ENCODE measurements around the gene PLCL2. TPM values are rescaled to one million over a fixed set of nuclear protein-coding genes. Genes with fewer than 3 reads are reported as not detected.

The PLCL2 gene
- total RNA-seq, 1 donor from 2014 or later = 12.2 TPM

DNA sequence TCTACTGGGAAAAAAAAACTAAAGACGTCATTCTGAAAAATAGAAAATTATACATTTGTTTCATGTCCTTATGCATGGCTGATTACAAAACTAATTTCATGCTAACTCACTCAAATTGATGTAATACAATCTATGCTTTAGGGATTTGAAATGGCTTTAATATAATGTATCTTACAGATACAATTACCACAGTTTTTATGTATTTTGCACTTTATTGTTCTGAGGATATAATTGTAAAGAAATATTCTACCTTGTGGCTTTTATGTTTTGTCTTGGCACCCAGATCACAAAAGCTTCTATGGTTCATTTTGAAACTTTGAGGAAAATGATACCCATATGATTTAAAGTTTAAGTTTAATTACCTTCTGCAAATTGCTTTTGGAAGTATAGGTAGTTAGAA, 122.5 kb downstream of the PLCL2 start:
- DNase-seq (ENCODE audit: low spot score) = no peak

DNA sequence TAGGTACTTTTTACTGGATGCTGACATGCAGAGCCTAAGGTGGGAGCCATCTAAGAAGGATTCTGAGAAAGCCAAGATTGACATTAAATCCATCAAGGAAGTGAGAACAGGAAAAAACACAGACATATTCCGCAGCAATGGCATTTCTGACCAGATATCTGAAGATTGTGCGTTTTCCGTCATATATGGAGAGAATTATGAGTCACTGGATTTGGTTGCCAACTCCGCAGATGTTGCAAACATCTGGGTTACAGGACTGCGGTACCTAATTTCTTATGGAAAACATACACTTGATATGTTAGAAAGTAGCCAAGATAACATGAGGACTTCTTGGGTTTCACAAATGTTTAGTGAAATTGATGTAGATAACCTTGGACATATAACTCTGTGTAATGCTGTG, 125.1 kb downstream of the PLCL2 start:
- no peak for DNase-seq (ENCODE audit: low spot score)

DNA sequence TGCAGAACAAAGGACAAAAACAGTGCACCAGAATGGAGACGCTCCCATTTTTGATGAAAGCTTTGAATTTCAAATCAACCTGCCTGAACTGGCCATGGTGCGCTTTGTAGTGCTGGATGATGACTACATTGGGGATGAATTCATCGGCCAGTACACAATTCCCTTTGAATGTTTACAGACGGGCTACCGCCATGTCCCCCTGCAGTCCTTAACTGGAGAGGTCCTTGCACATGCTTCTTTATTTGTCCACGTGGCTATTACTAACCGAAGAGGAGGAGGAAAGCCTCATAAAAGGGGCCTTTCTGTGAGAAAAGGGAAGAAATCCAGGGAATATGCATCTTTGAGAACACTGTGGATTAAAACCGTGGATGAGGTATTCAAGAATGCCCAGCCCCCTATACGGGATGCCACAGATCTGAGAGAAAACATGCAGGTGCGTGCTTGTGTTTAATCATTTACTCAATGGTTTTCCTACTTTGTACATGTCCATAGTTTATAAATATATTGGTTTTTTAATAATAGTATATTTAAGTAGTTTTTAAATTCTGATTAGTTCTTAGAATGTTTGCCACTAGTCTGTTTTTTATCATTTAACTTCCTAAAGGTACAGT, 127.1 kb downstream of the PLCL2 start:
- no peak for DNase-seq (ENCODE audit: low spot score)

DNA sequence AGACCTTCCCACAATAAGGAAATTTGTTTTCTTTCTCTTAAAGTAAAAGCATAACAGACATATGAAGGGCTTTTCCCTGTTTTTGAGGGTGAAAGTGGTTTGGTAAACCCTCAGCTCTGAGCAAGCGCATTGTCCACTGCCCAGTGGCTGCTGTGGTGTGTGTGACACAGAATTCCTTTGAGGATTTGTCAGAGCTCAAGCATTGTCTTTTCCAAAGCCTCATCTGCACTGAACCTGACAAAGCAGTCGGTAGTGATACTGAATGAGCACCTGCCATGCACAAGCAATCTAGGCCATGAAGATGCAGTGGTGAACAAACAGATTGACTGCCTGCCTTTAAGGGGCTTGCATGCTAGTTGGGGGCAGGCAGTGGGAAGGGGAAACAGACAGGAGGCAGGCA, 128.3 kb downstream of the PLCL2 start:
- no peak for DNase-seq (ENCODE audit: low spot score)

DNA sequence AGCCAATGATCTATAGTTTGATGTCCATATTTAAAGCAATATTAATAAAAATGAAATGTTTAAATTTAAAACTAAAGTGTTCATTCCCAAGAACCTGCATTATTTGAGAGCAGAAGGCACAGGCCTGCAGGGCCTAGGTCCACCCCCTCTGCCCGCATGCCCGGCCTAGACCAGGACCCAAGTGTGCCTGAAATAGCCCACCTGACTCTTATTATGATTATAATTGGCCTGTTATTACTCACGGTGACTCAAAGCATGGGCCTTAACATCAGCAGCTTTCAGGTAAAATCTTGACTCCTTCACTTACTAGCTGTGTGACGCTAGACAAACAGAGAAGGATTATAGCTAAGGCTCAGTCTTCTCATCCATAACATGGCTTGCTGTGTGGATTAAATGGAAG, 128.8 kb downstream of the PLCL2 start:
- no peak for DNase-seq (ENCODE audit: low spot score)

DNA sequence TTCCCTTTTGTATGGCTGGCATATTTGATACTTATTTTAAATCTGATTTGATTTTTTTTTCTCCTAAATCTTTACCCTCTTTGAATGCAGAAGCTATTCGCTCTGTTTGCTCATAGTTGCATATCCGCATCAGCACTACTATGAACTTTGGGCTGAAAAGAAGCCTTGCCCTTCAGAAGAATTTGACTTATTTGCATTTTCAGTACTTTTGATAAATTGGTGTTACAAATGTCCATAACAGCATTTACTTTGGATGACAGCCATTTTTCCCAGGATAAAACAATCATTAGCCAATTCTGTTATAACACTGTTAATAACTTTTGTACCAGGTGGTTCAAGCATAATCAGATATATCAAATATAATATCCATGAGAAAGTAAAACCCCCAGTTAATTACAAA, 129.5 kb downstream of the PLCL2 start:
- DNase-seq (ENCODE audit: low spot score) = no peak

DNA sequence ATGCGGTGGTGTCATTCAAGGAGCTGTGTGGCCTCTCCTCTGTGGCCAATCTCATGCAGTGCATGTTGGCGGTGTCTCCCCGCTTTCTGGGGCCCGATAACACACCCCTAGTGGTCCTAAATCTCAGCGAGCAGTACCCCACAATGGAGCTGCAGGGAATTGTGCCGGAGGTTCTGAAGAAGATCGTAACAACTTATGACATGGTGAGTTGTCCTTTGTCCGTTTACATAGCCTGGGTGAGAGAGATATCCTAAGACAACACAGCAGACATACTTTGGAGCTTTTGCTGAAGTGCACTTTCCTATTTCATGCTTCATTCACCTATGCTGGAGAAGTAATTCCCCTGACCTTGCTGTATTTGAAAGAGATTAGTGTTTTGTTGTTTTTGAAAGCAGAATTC, 130.0 kb downstream of the PLCL2 start:
- DNase-seq (ENCODE audit: low spot score) = no peak

DNA sequence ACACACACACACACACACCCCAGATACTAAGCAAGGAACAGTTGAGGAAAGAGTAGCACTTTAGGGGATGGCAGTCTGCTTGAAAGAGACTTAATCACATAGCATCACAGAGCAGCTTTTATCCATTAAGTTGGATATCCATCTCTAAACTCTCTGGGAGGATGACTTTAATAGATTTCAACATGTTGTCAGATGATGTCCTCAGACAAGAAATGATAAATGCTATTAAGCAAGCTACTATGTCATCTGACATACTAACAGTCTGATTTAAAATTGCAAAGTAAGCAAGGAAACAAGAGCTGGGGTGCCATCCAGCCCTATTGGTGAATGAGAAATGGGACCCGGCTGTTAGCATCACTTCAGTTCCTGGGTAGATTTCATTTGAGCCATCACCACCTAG, 136.9 kb downstream of the PLCL2 start:
- no peak for DNase-seq (ENCODE audit: low spot score)

DNA sequence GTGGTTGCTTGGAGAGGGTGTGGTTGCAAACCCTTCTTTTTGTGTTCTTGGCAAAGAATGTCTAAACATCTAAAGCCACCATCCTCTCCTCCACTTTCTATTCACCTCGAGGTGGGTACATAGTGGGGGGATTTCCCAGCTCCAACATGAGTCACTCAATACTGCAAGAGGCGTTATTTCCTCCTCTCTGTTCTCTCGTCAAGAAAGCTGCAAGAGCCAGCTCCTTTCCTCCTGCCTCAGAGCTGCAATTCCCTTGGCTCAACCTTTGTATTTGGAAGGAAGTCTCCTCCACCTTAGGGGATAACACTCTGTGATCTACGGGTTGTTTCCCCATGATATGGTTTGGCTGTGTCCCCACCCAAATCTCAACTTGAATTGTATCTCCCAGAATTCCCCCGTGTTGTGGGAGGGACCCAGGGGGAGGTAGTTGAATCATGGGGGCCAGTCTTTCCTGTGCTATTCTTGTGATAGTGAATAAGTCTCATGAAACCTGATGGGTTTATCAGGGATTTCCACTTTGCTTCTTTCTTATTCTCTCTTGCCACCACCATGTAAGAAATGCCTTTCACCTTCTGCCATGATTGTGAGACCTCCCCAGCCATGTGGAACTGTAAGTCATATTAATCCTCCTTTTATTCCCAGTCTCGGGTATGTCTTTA, 138.4 kb downstream of the PLCL2 start:
- DNase-seq (ENCODE audit: low spot score) = no peak

DNA sequence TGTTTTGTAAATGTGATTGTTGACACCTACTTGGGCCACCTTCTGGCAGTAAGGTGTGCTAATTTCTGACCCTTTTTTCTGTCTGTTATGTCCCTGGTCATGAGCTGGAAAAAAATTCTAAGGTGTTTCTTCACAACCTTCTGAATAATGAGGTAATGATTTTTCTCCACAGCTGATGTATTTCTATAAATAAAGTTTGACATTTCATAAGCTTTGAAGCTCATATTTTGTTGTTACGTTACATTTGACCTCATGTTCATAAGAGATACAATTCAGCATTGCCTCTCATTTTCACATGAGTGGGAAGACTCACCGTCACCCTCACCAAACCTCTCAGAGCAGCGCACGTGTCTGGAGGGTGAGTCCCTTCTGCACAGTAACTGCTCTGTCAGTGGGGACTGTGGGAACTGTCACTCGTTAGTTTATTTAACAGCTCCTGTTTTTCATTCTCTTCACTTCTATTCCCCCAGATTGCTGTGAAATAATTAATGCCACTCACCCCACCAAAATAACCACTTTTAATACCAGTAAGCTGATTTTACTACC, 140.9 kb downstream of the PLCL2 start:
- DNase-seq (ENCODE audit: low spot score) = no peak

DNA sequence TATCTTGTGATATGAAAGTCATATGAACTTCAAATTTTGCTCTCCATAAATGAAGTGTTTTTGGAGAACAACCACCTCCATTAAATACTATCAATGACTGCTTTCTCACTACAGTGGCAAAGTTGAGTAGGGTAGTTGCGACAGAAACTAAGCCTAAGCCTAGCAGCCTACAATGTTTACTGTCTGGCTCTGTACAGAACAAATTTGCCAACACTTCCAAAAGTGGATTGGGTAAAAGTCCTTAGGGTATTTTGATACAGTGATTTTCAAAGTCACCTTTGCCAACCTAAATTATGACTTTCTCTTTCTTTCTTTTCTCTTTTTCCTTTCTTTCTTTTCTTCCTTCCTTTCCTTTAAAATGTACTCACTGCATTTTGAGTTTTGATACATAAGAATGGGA, 142.6 kb downstream of the PLCL2 start:
- DNase-seq (ENCODE audit: low spot score) = no peak

DNA sequence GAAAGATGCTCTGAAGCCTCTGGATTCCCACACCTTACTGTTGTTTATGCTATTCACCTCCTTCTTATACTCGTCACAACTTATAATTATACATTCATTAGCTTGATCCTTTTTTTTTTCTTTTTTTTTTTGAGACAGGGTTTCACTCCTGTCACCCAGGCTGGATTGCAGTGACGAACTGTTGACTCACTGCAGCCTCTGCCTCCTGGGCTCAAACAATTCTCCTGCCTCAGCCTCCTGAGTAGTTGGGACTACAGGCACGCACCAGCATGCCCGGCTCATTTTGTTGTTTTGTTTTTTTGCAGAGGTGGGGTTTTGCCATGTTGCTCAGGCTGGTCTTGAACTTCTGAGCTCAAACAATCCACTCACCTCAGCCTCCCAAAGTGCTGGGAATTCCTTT, 143.6 kb downstream of the PLCL2 start:
- no peak for DNase-seq (ENCODE audit: low spot score)

DNA sequence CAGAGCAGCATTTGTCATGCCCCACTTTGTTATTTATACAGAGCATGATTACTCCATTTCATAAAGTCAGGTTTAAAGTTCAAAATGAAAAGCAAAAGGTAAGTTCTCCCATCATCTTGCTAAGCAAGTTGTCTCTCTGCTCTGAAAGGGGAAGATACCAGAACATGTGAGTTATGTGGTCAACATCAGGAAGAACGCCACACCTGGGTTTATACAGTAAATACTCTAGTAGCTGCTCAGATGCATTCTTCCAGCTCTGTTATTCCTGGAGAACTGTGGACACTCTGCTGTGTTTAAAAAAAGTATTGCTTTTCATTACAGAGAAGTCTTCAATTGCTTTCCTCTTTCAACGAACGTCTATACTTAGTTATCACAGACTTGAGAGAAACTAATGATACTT, 145.7 kb downstream of the PLCL2 start:
- DNase-seq (ENCODE audit: low spot score) = no peak

DNA sequence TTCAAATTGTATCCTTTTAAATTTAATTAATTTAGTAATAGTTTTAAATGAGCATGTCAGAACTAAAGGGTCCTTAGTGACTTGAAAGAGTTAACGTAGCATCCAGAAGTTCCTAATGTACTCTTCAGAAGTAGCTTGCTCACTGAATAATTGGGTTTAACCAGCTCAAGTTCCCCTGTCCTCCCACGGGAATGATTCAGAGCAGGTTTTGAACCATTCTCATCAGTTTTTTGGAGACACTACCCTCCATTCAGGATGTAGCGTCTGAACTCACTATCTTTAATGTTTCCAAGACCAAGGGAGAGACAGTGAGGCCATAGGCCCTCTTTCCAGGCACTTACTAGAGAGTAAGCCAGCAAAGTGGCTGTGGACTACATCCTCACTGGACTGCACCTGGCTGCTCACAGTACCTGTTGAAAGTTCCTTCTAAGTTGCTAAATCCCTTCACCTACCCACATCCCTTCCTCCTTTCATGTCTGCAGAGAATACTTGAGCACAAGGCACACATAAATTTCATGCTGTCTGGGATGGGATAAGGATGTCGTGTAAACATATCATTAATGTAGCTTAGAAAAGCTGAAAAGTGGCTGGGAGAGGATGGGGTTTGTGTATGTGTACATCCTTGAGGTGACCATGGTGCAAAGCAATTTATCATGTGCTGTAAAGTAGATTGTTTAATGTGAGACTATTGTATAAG, 146.3 kb downstream of the PLCL2 start:
- no peak for DNase-seq (ENCODE audit: low spot score)

DNA sequence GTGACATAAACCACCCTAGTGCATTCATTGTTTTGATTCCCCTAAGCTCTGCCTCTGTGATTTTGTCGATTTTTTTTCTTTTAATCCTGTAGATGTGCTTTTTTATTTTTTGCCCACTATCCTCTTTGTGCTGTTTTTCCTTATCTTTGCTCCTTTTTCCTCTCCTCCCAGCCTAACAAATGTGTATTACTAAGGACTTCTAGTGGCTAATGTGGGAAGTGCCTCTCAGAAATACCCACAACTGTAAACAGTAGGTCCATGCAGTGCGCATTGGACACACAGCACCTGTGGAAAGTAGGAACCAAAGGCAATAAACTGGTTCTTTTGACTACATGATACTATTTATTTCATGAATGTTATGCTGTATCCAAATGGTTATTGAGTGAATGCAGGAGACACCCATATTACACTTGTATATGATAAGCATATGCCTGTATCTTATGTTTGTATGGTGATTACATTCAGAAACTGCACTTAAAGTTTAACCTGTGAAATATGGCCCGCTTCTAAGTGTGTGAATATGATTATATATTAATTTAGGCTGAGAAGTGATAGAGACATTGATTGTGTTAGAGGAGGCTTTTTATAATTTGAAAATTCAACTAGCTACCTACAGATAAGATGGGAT, 147.8 kb downstream of the PLCL2 start:
- no peak for DNase-seq (ENCODE audit: low spot score)

DNA sequence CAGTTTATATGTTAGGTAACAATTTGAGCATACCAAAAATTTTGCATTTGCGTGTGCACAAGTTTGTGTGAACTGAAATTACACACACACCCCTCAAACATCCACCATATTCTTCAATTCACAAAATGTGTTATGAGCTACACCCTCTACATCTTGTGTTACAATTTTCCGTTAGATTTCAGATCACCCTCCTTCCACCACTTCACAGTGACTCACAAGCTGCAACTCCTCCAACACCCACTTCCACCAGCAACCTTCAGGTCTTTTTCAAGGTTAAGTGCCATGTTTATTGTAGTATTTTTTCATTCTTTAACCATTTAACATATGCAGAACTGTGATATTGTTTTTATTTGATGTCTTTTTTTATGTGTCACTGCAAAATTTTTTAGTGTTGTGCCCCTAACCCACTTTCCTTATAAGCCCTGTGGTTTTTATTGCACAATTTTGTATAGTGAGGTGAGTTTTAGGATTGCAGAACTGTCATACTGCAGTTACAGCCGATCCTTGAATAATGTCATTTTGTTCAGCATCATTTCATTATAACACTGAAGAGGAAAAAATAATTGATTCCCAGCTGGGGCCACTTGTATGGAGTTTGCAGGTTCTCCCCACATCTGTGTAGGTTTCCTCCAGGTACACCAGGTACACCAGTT, 148.9 kb downstream of the PLCL2 start:
- no peak for DNase-seq (ENCODE audit: low spot score)

DNA sequence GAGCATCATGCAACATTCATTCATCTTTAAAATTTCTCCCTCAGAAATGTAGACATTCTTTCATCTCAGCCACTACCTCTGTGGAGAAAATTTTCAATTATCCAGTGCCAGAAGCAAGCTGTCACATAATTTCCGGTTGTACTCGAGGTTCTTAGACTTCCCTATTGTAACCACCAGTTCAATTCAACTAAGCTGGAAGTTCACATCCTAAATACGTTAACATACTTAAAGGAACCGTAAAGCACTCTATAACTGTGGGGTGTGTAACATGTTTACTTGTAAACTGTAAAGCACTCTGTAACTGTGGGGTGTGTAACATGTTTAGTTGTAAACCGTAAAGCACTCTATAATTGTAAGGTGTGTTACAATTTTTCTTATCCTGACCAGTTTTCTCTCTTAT, 150.3 kb downstream of the PLCL2 start:
- no peak for DNase-seq (ENCODE audit: low spot score)

DNA sequence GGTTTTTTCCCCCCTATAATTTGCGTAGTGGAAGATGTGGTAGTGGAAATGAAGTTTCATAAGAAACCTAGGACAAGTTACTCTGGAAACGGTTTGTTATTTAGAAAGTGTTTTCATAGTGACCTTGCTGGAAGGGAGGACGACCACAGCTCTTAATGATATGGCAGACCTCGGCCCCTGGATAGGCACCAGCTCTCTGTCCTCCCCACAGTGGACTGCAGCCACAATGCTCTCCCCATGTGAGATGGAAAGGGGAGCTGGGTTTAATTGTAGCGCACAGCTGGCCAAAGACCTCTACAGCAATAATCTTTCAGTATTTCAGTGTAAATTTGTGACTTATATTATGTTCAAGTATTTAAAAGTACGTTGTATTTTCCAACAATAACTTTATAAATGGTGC, 151.2 kb downstream of the PLCL2 start:
- DNase-seq (ENCODE audit: low spot score) = no peak

DNA sequence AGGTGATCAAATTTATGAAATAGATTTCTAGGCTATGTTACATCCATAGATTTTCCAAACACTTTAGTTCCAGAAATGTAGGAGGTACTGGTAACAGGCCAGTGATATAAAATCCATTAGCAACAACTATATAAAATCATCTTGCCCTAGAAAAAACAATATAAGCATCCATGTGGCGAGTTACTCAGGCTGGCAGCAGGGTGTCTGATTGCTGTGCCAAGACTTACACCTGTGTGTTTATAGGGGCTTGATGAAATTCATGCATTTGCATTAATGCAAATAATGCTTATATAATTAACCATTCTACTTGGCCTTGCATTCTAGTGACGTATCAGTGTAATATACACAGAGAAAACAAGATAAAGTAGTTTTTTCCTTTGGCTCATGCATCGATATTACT, 153.4 kb downstream of the PLCL2 start:
- DNase-seq (ENCODE audit: low spot score) = no peak

DNA sequence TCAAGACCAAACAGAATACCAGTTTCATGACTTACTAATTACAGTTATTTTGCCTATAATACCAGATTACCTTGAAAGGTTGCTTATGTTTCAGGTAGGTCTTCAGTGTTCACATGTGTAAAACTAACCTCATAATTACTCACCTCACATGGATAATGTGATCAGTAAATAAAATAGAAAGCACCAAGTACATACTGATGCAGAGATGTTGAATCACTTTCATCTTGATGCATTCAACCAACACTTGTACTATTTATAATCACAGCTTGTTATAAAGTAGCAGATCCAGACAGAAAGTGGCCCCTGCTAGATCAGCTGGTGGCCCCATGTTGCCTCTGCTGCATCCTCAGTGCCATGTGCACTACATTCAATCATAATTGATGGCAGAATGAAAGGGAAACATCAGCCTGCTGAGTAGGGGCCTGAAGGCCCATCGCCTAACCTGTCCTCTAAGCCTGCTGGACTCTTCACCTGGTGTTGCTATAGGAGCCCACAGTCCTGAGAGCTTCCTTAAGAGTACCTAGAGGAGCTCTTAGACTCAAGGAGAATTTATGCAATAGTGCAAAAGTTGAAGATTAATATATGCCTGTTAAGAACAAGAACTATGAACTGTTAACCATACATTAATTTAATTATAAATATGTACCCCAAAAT, 154.3 kb downstream of the PLCL2 start:
- no peak for DNase-seq (ENCODE audit: low spot score)

DNA sequence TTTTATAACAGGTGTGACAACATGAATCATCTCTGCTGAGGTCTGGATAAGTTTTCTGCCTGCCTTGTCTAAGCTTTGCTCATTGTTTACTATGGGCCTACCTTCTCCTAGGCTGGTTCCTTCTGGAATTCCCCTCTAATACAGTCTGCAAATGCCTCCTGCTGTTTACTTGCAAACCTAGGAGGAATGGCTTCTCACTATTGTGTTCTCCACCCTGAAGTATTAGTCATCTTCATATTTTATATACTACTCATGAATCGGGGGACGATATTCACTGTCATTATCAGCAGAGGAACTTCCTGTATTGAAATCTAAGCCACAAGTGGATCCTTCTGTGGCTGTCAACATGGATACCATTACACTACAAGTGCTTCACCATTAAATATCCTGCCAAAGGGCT, 154.8 kb downstream of the PLCL2 start:
- DNase-seq (ENCODE audit: low spot score) = no peak

All from mesenteric fat pad (tissue), 1 donor.